ENCODE results near the gene CYSTM1.
"Not testable (repeated sequence)": the region's sequence is repeated elsewhere in the genome, so short reads cannot be mapped to it uniquely, and the experiment has no call there.

Gene CYSTM1

DNA sequence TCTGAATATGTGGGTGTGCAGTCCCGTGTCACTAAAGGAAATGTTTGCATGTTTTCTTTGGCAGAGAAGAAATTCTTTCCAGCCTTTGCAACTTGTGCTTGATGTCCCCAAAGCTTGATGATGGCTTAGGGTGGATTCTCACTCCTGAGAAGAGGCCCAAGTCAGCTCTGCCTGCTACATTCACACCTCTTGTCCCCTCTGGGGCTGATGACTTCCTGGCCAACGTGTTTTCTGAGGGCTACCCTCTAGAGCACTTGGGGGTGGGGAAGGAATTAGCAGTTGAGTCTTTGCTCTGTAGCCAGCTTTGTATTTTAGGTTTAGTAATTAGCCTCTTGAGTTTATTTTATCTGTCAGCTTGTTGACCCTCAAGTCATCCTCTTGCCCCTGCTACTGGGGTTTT, 19.7 kb downstream of the CYSTM1 start:
- H3K4me3 ChIP-seq (ENCODE audit: low read depth, low read length): no peak overlapping the region
- DNase-seq (ENCODE audit: low read depth): no peak
- TF ChIP-seq, protein P1, sequence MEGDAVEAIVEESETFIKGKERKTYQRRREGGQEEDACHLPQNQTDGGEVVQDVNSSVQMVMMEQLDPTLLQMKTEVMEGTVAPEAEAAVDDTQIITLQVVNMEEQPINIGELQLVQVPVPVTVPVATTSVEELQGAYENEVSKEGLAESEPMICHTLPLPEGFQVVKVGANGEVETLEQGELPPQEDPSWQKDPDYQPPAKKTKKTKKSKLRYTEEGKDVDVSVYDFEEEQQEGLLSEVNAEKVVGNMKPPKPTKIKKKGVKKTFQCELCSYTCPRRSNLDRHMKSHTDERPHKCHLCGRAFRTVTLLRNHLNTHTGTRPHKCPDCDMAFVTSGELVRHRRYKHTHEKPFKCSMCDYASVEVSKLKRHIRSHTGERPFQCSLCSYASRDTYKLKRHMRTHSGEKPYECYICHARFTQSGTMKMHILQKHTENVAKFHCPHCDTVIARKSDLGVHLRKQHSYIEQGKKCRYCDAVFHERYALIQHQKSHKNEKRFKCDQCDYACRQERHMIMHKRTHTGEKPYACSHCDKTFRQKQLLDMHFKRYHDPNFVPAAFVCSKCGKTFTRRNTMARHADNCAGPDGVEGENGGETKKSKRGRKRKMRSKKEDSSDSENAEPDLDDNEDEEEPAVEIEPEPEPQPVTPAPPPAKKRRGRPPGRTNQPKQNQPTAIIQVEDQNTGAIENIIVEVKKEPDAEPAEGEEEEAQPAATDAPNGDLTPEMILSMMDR (IDR thresholded peaks at IDR 0.05; ENCODE audit: control insufficient read depth, extremely low read depth, insufficient read depth): no peak

- TF ChIP-seq, protein P1 (IDR thresholded peaks at IDR 0.05; ENCODE audit: control insufficient read depth, extremely low read depth, insufficient read depth): no peak
- no peak for DNase-seq (ENCODE audit: low read depth)
- no peak overlapping the region for H3K4me3 ChIP-seq (ENCODE audit: low read depth, low read length)
Measured at GRCh38 chr5:140196115-140196814, 21.3 kb downstream of the CYSTM1 start.

DNA sequence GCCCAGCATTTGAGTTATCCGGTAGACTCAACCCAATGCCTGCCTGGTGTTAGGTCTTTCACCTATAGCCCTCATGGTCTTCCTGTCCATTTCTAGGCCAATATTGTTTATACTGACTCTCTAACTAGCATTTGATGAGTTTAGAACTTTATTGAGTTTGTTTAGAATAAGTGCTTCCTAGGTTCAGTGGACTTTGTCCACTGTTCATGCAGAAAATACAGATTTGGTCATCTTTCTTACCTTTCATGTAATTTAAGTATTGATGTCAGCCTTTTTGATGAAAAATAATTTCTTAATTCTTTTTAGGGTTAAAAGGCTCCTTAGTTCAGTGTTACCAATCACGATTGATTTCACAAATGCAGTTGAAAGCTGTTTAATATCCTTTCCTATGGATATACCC, 22.0 kb downstream of the CYSTM1 start:
- no peak for DNase-seq (ENCODE audit: low read depth)
- H3K4me3 ChIP-seq (ENCODE audit: low read depth, low read length): no peak overlapping the region
- TF ChIP-seq, protein P1 (IDR thresholded peaks at IDR 0.05; ENCODE audit: control insufficient read depth, extremely low read depth, insufficient read depth): no peak

DNA sequence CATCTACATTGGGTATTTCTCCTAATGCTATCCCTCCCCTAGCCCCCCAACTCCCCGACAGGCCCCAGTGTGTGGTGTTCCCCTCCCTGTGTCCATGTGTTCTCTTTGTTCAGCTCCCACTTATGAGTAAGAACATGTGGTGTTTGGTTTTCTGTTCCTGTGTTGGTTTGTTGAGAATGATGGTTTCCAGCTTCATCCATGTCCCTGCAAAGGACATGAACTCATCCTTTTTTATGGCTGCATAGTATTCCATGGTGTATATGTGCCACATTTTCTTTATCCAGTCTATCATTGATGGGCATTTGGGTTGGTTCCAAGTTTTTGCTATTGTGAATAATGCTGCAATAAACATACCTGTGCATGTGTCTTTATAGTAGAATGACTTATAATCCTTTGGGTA, 23.9 kb downstream of the CYSTM1 start:
- H3K4me3 ChIP-seq (ENCODE audit: low read depth, low read length); DNase-seq (ENCODE audit: low read depth): not testable (repeated sequence)

DNA sequence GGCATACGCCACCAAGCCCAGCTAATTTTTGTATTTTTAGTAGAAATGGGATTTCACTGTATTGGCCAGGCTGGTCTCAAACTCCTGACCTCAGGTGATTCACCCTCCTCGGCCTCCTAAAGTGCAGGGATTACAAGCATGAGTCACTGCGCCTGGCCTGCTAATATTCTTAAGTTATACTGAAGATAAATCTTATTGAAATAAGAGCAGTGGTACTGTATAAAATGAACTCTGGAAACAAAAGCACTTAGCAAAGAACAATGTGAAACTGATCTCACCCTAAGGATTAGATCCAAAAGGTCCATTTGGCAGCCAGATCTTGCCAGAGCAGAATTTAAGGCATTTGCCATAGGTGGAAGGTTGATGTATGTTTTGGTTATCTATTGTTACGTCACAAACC, 27.1 kb downstream of the CYSTM1 start:
- no peak for DNase-seq (ENCODE audit: low read depth)
- no peak overlapping the region for H3K4me3 ChIP-seq (ENCODE audit: low read depth, low read length)
- TF ChIP-seq, protein P1 (IDR thresholded peaks at IDR 0.05; ENCODE audit: control insufficient read depth, extremely low read depth, insufficient read depth): no peak

- DNase-seq (ENCODE audit: low read depth): no peak
- TF ChIP-seq, protein P1 (IDR thresholded peaks at IDR 0.05; ENCODE audit: control insufficient read depth, extremely low read depth, insufficient read depth): no peak
- no peak overlapping the region for H3K4me3 ChIP-seq (ENCODE audit: low read depth, low read length)
Measured at GRCh38 chr5:140202610-140203009, 27.6 kb downstream of the CYSTM1 start.

GRCh38 chr5:140205216-140205615, 30.2 kb downstream of the CYSTM1 start:
- DNase-seq (ENCODE audit: low read depth): no peak
- TF ChIP-seq, protein P1 (IDR thresholded peaks at IDR 0.05; ENCODE audit: control insufficient read depth, extremely low read depth, insufficient read depth): no peak
- H3K4me3 ChIP-seq (ENCODE audit: low read depth, low read length): no peak overlapping the region

Data from LNCaP clone FGC (cell line).